Measurements from ENCODE around the gene PTPRN2. TPM values are rescaled to one million over a fixed set of nuclear protein-coding genes. Genes with fewer than 3 reads are reported as not detected.

PTPRN2 gene
- total RNA-seq, 1 donor from 2014 or later = 0.33 TPM

DNA sequence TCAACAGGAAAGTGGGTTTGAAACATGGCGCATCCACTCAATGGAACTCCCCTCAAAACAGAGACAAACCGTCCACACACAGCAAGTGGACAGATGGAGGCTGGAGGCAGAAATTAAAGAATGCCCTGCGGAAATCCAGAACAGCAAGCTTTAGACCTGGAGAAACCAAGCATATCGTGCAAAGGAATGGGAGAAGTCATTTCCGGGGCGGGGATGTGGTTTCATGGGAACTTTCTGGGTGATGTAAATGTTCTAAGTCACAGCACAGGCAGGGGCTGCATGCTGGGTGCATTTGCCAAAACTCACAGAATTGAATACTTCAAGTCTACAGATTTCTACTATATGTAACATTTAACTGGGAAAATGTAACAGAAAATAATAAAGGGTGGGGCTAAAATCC lies 213.0 kb downstream of the PTPRN2 start:
- ATAC-seq = no peak
- DNase-seq (ENCODE audit: low spot score) = no peak

GRCh38 chr7:158374146-158374545 lies 213.5 kb downstream of the PTPRN2 start:
- DNase-seq (ENCODE audit: low spot score) (no peak), ATAC-seq (no peak)

GRCh38 chr7:158373476-158374133 lies 214.0 kb downstream of the PTPRN2 start:
- DNase-seq (ENCODE audit: low spot score) = no peak
- no peak for ATAC-seq

DNA sequence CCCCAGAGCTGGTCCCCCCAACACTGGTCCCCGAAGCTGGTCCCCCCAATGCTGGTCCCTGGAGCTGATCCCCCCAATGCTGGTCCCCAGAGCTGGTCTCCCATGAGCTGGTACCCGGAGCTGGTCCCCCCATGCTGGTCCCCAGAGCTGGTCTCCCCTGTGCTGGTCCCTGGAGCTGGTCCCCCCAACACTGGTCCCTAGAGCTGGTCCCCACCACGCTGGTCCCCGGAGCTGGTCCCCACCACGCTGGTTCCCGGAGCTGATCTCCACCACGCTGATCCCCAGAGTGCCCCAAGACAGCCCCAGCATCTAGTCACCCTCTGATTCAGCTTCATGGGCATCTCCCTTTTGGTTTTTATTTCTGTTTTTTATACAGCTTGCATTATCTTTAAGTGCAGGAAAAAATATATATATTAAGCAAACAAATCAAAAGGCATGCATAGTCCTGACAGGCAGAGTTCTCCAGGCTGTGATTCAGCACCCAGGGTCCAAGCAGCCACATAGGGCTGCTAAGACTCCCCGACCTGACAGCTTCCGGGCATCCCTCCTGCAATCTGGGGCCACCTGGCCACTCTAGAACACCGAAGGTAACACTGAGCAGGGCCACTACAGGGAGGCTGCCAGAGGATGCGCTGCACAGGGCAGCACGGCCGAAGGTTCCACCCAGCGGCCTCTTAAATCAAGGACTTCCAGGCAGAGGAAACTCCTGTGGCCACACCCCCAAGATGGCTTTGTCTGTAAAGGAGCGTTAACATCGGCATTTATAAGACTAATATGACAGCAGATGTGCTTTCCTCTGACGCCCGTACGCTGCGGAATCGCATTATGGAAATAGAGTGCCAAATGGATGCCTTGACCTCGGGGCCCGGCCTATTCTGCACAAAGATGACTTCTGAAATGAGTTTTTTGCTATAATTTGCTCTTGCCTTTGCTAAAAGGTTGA lies 215.0 kb downstream of the PTPRN2 start:
- DNase-seq (ENCODE audit: low spot score) (no peak), ATAC-seq (no peak)

GRCh38 chr7:158371856-158372255 lies 215.8 kb downstream of the PTPRN2 start:
- ATAC-seq (no peak), DNase-seq (ENCODE audit: low spot score) (no peak)

GRCh38 chr7:158369866-158370265 lies 217.8 kb downstream of the PTPRN2 start:
- DNase-seq (ENCODE audit: low spot score) (no peak), ATAC-seq (no peak)

GRCh38 chr7:158369290-158369689 lies 218.3 kb downstream of the PTPRN2 start:
- DNase-seq (ENCODE audit: low spot score) = no peak
- no peak for ATAC-seq

DNA sequence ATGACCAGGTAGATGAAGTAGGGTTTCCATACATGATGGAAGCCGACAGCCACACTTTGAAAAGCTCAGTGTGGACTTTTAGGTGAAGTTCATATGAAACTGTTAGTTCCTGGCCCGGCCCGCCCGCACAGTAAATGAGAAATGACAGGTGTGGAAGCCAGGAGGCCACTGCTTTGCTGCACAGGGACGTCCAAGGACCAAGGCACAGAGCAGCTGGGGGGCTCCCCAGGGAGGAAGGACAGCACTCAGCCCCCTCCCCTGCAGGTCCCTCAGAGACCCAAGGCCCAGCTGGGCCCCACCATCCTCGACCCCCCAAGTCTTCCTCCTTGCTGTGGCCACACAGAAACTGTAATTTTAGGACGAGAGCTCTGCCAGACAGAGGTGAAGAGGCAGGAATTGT lies 219.2 kb downstream of the PTPRN2 start:
- DNase-seq (ENCODE audit: low spot score) (no peak), ATAC-seq (no peak)

DNA sequence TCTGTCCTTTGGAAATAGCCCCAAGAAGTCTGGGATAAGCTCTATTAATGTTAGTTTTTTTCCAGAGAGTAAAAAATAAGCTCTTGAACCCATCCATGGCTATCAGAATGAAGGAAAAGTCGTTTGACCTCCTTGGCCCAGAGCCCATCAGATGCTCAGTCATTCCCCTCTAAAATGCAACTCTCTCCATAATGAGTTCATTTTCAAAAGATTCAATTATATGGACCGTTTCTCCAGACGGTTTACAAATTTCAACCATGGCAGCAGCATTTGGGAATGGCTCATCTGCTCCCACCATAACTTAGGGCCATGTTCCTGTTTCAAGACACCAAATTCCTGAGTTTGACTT lies 220.0 kb downstream of the PTPRN2 start:
- no peak for ATAC-seq
- no peak for DNase-seq (ENCODE audit: low spot score)

DNA sequence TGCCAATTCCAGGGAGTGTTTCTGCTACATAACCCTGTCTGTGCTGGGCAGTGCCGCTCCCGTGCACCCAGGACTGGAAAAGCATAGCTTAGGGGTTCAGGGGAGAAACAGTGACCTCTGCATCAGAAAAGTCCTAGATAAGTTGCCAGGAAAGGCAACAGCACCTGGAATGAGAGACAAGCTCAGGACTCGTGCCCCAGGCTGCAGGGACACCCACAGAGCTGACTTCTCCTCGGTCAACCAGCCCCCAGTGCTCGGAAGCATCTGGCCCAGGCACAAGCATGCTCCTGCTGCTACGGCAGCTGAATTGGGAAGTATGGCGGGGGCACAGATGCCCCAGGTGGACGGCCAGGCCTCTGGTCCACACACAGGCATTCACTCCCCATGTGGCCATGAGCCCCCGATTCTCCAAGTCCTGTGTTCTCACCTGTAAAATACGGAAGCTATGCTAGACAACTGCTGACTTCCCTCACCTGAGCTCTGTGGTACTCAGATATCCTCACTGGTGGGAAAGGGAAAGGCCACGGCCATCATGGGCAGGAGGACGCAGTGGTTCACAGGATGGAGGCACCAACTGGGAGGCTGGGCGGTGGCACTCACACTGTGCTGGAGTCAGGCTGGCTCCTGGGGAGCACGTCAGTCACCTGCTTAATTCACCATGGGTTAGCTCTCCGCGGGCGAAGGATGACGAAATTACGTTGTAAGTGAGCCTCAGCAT lies 220.5 kb downstream of the PTPRN2 start:
- ATAC-seq = no peak
- DNase-seq (ENCODE audit: low spot score) = no peak

DNA sequence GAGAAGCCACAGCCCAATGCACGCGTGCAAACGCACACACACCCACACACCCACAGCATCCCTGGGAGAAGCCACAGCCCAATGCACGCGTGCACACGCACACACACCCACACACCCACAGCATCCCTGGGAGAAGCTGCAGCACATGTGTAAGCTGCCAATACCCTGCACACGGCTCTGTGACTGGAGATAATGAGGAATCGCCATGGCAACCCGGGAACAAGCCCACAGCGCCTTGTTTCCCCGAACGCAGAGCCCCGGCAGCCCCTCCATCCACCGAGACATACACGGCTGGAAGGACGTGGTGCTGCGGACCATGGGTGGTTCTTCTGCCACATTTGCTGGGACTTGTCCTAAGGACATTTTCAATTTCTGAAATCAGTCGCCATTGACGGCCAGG lies 221.3 kb downstream of the PTPRN2 start:
- ATAC-seq (no peak), DNase-seq (ENCODE audit: low spot score) (no peak)

DNA sequence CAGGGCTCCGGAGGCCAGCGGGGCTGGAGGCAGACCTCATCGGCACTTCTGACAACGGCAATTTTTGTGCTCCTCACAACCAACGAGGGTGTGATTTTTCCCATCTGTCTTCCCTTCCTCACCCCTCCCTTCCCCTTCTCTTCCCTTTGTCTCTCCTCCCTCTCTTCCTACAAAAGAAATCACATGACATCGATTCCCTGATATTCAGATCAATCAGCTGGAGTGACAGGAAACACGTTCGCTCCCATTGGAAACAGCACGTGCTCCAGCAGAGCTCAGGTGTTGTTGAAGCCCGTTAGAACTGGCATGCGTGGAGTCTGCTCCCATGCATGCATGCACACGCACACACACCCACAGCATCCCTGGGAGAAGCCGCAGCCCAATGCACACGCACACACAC lies 222.4 kb downstream of the PTPRN2 start:
- DNase-seq (ENCODE audit: low spot score) (no peak), ATAC-seq (no peak)

- ATAC-seq (no peak), DNase-seq (ENCODE audit: low spot score) (no peak)
Measured at GRCh38 chr7:158364451-158364850, 223.2 kb downstream of the PTPRN2 start.

DNA sequence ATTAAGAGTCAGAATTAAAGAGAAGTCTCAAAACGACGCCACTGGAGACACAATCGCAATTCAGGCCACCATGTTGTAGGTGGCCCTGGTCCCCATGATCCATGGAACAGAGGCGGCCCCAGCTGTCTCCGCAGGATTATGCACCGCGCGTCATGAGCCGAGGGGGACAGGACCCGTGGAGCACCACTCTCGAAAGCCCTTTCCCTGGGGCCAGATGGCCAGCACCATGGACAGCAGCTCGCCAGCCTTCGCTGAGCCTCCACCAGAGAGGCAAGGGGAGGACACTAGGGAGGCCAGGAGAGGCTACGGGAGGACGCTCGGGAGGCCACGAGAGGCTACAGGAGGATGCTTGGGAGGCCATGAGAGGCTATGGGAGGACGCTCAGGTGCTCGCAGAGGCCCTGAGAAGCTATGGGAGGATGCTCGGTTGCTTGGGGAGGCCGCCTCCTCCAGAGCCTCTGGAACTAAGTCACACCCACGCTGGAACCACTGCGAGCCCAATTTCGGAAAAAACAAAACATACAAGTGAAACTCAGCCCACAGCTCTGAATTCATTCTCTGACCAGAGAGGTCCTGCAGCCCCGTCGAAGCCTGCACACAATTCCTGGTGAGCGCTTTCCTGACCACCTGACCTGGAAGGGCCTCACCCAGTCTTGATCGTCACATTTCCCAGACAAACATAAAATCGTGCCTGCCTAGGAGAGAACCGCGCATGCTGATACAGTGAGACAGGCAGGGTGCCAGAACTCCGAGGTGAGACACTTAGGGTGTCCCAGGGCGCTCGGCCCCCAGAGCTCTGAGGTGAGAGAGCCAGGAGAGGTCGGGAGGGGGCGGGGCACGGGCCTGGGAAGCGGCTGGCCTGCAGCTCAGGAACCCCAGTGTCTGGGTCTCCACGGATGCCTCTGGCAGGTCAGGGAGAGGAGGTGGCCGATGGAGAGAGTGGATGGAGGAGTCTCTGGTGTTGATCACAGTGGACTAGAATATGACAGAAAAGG lies 224.4 kb downstream of the PTPRN2 start:
- ATAC-seq (no peak), DNase-seq (ENCODE audit: low spot score) (no peak)

GRCh38 chr7:158362001-158362400 lies 225.6 kb downstream of the PTPRN2 start:
- ATAC-seq (no peak), DNase-seq (ENCODE audit: low spot score) (no peak)

DNA sequence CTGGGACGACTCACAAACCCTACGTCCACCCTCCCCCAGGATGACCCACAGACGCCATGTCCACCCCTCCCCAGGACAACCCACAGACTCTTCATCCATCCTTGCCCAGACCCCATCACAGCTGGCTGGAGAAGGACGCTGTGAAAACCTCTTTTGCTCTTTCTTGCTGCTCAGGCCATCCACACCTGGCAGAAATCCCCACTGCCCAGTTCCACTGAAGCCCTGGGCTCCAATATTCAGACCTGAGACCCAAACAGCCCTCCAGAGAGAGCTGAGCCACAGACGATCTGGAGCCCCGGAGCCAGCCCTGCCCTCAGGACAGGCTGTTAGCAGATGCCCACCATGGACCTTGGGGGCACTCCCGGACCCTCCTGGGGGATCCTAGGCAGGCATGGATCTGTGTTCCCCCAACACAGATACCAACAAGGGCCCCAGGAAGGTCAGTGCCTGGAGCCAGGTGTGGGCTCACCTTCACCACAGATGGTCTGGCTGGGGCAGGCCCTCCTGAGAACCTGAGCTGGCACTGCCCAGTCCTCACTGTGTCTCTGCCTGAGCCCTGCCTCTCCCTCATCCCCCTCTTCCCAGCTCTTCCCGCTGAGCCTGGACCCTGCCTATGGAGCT lies 226.2 kb downstream of the PTPRN2 start:
- ATAC-seq (peak; percentile 23), DNase-seq (ENCODE audit: low spot score) (no peak)

- DNase-seq (ENCODE audit: low spot score) = peak; percentile 21
Measured at GRCh38 chr7:158358926-158359645, 228.5 kb downstream of the PTPRN2 start.

GRCh38 chr7:158357898-158358821 lies 229.5 kb downstream of the PTPRN2 start:
- no peak for ATAC-seq
- DNase-seq (ENCODE audit: low spot score) = peak; percentile 30

More at GRCh38 chr7:158358926-158359645, 228.5 kb downstream of the PTPRN2 start:
- ATAC-seq = no peak
